SK-N-SH (cell line): ENCODE results near the gene NAALADL1. TPM values are rescaled to one million over a fixed set of nuclear protein-coding genes. Genes with fewer than 3 reads are reported as not detected.

Experiments used
- CTCF ChIA-PET: fragments of 300-600, 350-600 bp; formaldehyde crosslinking; extraction: SDS; loops from one replicate; lab custom pipeline; 2021; lab: Yijun Ruan, JAX
- POLR2A ChIA-PET: fragments of 350-600 bp; sonication (Branson Sonifier 250); formaldehyde crosslinking; extraction: SDS; loops from one replicate; lab custom pipeline; 2020; ENCODE audit warnings: antibody characterized with exemption, inconsistent platforms; lab: Yijun Ruan, JAX
- DNase-seq: peaks from one replicate; pipeline ENCODE4 v3.0.0; 2012
- H2AFZ ChIP-seq: fragments of 200-600 bp; sonication (generic); 2 replicates; pipeline ENCODE4 v1.8.1; 2016; ENCODE audit warnings: antibody characterized with exemption, mild to moderate bottlenecking, low read depth
- H3F3A ChIP-seq: fragments of 200-600 bp; sonication (generic); replicated peaks from 2 replicates; pipeline ENCODE3; 2016; ENCODE audit warnings: antibody characterized with exemption, mild to moderate bottlenecking; ENCODE audit not compliant: insufficient read depth
- H3K27ac ChIP-seq, 2 experiments: fragments of 200-500 bp in 1 of 2; fragments of 200-600 bp in 1 of 2; sonication (Bioruptor generic) in 1 of 2; sonication (generic), shearing (Covaris generic) in 1 of 2; 2 replicates each; pipeline versions ENCODE4 v1.5.1 to v1.6.1; 2014 to 2016; ENCODE audit warnings: low read depth in 2 of 2, inconsistent platforms in 1 of 2, low read length in 1 of 2, mild to moderate bottlenecking in 1 of 2, mixed read lengths in 1 of 2
- H3K27me3 ChIP-seq: fragments of 200-600 bp; sonication (generic), shearing (Covaris generic); 2 replicates; pipeline ENCODE4 v1.6.1; 2016; ENCODE audit warnings: mixed run types; ENCODE audit not compliant: insufficient read depth
- H3K36me3 ChIP-seq, 2 experiments: fragments of 200-500 bp in 1 of 2; fragments of 200-600 bp in 1 of 2; sonication (Bioruptor generic) in 1 of 2; sonication (generic) in 1 of 2; replicated peaks in 1 of 2; 2 replicates each; pipeline versions ENCODE3 to v1.5.1; 2014 to 2016; ENCODE audit warnings: low read length in 1 of 2, mild to moderate bottlenecking in 1 of 2; ENCODE audit not compliant: insufficient read depth in 2 of 2, control insufficient read depth in 1 of 2
- H3K4me1 ChIP-seq, 2 experiments: fragments of 200-500 bp in 1 of 2; fragments of 200-600 bp in 1 of 2; sonication (Bioruptor generic) in 1 of 2; sonication (generic), shearing (Covaris generic) in 1 of 2; 2 replicates each; pipeline versions ENCODE4 v1.5.1 to v1.6.1; 2014 to 2016; ENCODE audit warnings: low read depth in 1 of 2, low read length in 1 of 2, mixed run types in 1 of 2; ENCODE audit not compliant: insufficient read depth in 2 of 2, control insufficient read depth in 1 of 2
- H3K4me2 ChIP-seq: fragments of 200-600 bp; sonication (generic), shearing (Covaris generic); 2 replicates; pipeline ENCODE4 v1.6.1; 2017; ENCODE audit warnings: mixed run types
- H3K4me3 ChIP-seq, 2 experiments: fragments of 200-500 bp in 1 of 2; fragments of 200-600 bp in 1 of 2; sonication (Bioruptor generic) in 1 of 2; sonication (generic), shearing (Covaris generic) in 1 of 2; 2 replicates each; pipeline versions ENCODE4 v1.5.1 to v1.8.1; 2014 to 2016; ENCODE audit warnings: low read depth in 2 of 2, inconsistent platforms in 1 of 2, low read length in 1 of 2, mild to moderate bottlenecking in 1 of 2, mixed read lengths in 1 of 2, moderate library complexity in 1 of 2
- H3K79me2 ChIP-seq: fragments of 200-600 bp; sonication (generic); 2 replicates; pipeline ENCODE4 v1.8.1; 2017; ENCODE audit warnings: mild to moderate bottlenecking; ENCODE audit not compliant: insufficient read depth
- H3K9ac ChIP-seq: fragments of 200-600 bp; sonication (generic); 2 replicates; pipeline ENCODE4 v1.6.1; 2017; ENCODE audit warnings: mixed run types
- H3K9me2 ChIP-seq: fragments of 200-600 bp; sonication (generic); 2 replicates; pipeline ENCODE4 v1.6.1; 2017; ENCODE audit warnings: mixed run types
- H3K9me3 ChIP-seq: fragments of 200-600 bp; sonication (generic); 2 replicates; pipeline ENCODE4 v1.6.1; 2017; ENCODE audit warnings: mixed run types, mild to moderate bottlenecking, moderate library complexity
- H4K20me1 ChIP-seq: fragments of 200-600 bp; sonication (generic); 2 replicates; pipeline ENCODE4 v1.6.1; 2017; ENCODE audit warnings: mild to moderate bottlenecking, mixed run types; ENCODE audit not compliant: insufficient read depth
- CHD2 ChIP-seq: fragments of 150-350 bp; IDR thresholded peaks from 2 replicates; pipeline ENCODE4 v1.6.1; 2018; ENCODE audit warnings: low read length; ENCODE audit not compliant: partially characterized antibody
- EZH2phosphoT487 ChIP-seq: fragments of 200-600 bp; sonication (generic); IDR thresholded peaks from 2 replicates; pipeline ENCODE4 v1.6.1; 2017; ENCODE audit warnings: low read depth, mixed run types, mild to moderate bottlenecking, antibody characterized with exemption, moderate library complexity, borderline replicate concordance
- FOSL2 ChIP-seq: IDR thresholded peaks from 2 replicates; pipeline ENCODE4 v1.4.0; 2012; ENCODE audit warnings: low read depth, mild to moderate bottlenecking, moderate library complexity, borderline replicate concordance
- GABPA ChIP-seq: IDR thresholded peaks from 2 replicates; pipeline ENCODE4 v1.4.0; 2012; ENCODE audit warnings: low read depth, mild to moderate bottlenecking
- GATA2 ChIP-seq: sonication (generic); formaldehyde crosslinking; IDR thresholded peaks from 2 replicates; pipeline ENCODE4 v1.5.0; 2020; ENCODE audit warnings: mild to moderate bottlenecking, missing genetic modification reagents
- MXI1 ChIP-seq: IDR thresholded peaks from 2 replicates; pipeline ENCODE4 v1.6.1; 2012; ENCODE audit warnings: mild to moderate bottlenecking, low read depth, low read length, improper control_type of control experiment
- NFIC ChIP-seq: IDR thresholded peaks from 2 replicates; pipeline ENCODE4 v1.4.0; 2012; ENCODE audit warnings: borderline replicate concordance
- NRF1 ChIP-seq: IDR thresholded peaks from 2 replicates; pipeline ENCODE4 v1.6.1; 2012; ENCODE audit warnings: low read depth, mild to moderate bottlenecking, low read length
- POLR2AphosphoS5 ChIP-seq: IDR thresholded peaks from 2 replicates; pipeline ENCODE4 v1.6.1; 2012; ENCODE audit warnings: low read depth, low read length
- RAD21 ChIP-seq: IDR thresholded peaks from 2 replicates; pipeline ENCODE4 v1.6.1; 2012; ENCODE audit warnings: mild to moderate bottlenecking, low read length
- RCOR1 ChIP-seq: fragments of 150-350 bp; IDR thresholded peaks from 2 replicates; pipeline ENCODE4 v1.6.1; 2017; ENCODE audit warnings: antibody characterized with exemption, low read length
- TCF12 ChIP-seq: IDR thresholded peaks from 2 replicates; pipeline ENCODE4 v1.4.0; 2012
- WGBS: methylation state at CpG from one replicate; pipeline ENCODE4 v1.1.6; 2017; ENCODE audit warnings: low lambda C conversion rate; 5-methylcytosine and 5-hydroxymethylcytosine counted together
- polyA plus RNA-seq, 3 experiments: library from polyadenylated mRNA; depleted of rRNA; stranded (reverse); fragments of >200 nt; gene quantifications; 2 replicates each; pipeline ENCODE4 v1.2.3, GENCODE V29; 2012
- TF ChIP-seq, protein P1 (sequence below): fragments of 200-600 bp; sonication (generic); IDR thresholded peaks from 2 replicates; pipeline ENCODE4 v1.6.1; 2017; ENCODE audit warnings: antibody characterized with exemption, mild to moderate bottlenecking, moderate library complexity
- TF ChIP-seq, protein P2 (sequence below): fragments of 150-350 bp; IDR thresholded peaks from 2 replicates; pipeline ENCODE4 v1.6.1; 2016; ENCODE audit warnings: mild to moderate bottlenecking, low read depth, low read length
- TF ChIP-seq, protein P3 (sequence below): IDR thresholded peaks from 2 replicates; pipeline ENCODE4; 2012
- TF ChIP-seq, protein P4 (sequence below): IDR thresholded peaks from 2 replicates; pipeline ENCODE4 v1.4.0; 2012; ENCODE audit warnings: low read depth, borderline replicate concordance
- TF ChIP-seq, protein P5 (sequence below): IDR thresholded peaks from 2 replicates; pipeline ENCODE4 v1.6.1; 2012; ENCODE audit warnings: mild to moderate bottlenecking, low read depth, low read length, moderate library complexity

The NAALADL1 gene
- polyA plus RNA-seq, 1 of the 3 experiments (the other 2 are of a cell fraction): not detected

DNA sequence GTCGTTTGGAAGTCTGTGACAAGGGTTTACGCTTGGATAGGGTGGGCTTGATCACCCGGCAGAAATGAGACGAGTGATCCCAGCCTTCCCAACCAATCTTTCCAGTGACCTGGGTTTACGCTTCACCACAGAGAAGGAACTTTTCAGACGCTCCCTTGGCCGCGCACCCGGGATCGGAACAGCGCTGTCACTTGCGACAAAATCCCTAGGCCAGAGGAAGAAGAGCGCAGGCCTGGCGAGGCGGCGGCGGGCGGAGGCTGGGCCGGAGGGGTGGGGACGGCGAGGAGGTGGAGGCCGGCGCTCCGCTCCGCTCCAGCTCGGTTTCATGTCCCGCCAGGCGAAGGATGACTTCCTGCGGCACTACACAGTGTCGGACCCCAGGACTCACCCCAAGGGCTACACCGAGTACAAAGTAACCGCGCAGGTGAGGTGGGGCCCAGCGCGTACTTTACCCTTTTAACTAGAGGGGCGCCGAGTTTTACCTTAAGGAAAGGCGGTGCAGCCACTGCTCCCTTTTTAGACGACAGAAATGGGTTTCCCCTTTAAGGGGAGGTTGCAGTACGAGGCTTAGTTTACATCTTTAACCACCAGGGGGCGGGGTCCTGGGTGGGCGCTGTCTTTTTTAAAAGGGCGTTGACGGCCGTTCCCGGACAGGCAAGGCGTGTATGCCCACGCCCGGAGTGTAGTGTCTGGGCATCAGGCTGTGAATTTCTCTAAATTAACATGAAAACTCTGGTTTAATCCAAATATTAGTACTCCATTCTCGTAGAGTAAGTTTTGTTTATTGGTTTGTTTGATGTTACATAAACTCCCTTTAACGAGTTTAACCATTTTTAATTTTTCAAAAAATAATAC is 30.9 kb downstream of the NAALADL1 start, which contains the start of gene SNX15 (continued):
- TF ChIP-seq, protein P1, sequence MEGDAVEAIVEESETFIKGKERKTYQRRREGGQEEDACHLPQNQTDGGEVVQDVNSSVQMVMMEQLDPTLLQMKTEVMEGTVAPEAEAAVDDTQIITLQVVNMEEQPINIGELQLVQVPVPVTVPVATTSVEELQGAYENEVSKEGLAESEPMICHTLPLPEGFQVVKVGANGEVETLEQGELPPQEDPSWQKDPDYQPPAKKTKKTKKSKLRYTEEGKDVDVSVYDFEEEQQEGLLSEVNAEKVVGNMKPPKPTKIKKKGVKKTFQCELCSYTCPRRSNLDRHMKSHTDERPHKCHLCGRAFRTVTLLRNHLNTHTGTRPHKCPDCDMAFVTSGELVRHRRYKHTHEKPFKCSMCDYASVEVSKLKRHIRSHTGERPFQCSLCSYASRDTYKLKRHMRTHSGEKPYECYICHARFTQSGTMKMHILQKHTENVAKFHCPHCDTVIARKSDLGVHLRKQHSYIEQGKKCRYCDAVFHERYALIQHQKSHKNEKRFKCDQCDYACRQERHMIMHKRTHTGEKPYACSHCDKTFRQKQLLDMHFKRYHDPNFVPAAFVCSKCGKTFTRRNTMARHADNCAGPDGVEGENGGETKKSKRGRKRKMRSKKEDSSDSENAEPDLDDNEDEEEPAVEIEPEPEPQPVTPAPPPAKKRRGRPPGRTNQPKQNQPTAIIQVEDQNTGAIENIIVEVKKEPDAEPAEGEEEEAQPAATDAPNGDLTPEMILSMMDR: peak; percentile 60

DNA sequence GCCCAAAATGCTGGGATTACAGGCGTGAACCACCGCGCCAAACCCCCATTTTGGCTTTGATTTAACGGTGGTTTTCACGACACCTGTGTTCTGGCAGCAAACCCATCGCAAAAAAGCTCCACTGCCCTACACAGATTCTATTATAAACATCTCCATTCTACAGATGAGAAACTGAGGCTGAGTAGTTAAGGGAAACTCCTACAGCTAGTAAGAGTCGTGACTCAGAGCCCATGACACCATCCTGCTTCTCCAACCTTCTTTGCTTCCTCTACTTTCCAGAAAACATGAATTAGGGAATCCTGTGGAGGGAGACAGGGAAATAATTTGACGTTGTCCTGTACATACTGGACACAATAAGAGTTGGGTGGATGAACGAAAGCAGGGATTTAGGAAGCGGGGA is 31.5 kb downstream of the NAALADL1 start:
- H3K9me3 ChIP-seq: no peaks in the 10 kb centered on the region
- no peaks in the 10 kb centered on the region for H4K20me1 ChIP-seq
- H3F3A ChIP-seq: no peaks in the 10 kb centered on the region
- H3K27ac ChIP-seq: peak overlapping the region; percentile 67 to 91
- peak overlapping the region; percentile 79 for H2AFZ ChIP-seq
- peaks cover 0 to 5% of the 10 kb centered on the region in 2 experiments; a peak in 2 of 4 replicates for H3K4me1 ChIP-seq
- H3K4me3 ChIP-seq: peak overlapping the region; percentile 60 to 71
- CTCF ChIA-PET: interaction anchor here (0.6 to 6.0 kb wide), 6 partner anchors 9 to 83 kb away, joined by 3 to 56 read pairs (median 6); partner anchors contain the start of genes ARL2, BATF2 and SAC3D1
- WGBS: 45% methylated on average over 10 of the region's 10 CpGs
- H3K79me2 ChIP-seq: peaks cover 4% of the 10 kb centered on the region; the same call in 1 of the 2 replicates
- H3K9ac ChIP-seq: 0 out of 2 replicates have a peak overlapping the region, but pooled peaks have one; percentile 60
- H3K27me3 ChIP-seq: no peaks in the 10 kb centered on the region
- POLR2A ChIA-PET: interaction anchor here (1.3 kb wide), 1 partner anchor 14 kb away, joined by 5 read pairs; the partner anchor contains the start of gene SAC3D1
- no peak for TF ChIP-seq GABPA
- TF ChIP-seq NRF1: no peak
- no peak for TF ChIP-seq GATA2 (CRISPR knock-in tag)
- no peak for TF ChIP-seq MXI1
- no peak for TF ChIP-seq CHD2
- TF ChIP-seq, protein P2, sequence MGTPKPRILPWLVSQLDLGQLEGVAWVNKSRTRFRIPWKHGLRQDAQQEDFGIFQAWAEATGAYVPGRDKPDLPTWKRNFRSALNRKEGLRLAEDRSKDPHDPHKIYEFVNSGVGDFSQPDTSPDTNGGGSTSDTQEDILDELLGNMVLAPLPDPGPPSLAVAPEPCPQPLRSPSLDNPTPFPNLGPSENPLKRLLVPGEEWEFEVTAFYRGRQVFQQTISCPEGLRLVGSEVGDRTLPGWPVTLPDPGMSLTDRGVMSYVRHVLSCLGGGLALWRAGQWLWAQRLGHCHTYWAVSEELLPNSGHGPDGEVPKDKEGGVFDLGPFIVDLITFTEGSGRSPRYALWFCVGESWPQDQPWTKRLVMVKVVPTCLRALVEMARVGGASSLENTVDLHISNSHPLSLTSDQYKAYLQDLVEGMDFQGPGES: no peak
- no peak for TF ChIP-seq EZH2phosphoT487
- TF ChIP-seq, protein P1: no peak
- no peak for TF ChIP-seq POLR2AphosphoS5
- TF ChIP-seq RCOR1: no peak
- TF ChIP-seq, protein P3, sequence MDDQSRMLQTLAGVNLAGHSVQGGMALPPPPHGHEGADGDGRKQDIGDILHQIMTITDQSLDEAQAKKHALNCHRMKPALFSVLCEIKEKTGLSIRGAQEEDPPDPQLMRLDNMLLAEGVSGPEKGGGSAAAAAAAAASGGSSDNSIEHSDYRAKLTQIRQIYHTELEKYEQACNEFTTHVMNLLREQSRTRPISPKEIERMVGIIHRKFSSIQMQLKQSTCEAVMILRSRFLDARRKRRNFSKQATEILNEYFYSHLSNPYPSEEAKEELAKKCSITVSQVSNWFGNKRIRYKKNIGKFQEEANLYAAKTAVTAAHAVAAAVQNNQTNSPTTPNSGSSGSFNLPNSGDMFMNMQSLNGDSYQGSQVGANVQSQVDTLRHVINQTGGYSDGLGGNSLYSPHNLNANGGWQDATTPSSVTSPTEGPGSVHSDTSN: no peak
- no peak for TF ChIP-seq NFIC
- TF ChIP-seq, protein P4, sequence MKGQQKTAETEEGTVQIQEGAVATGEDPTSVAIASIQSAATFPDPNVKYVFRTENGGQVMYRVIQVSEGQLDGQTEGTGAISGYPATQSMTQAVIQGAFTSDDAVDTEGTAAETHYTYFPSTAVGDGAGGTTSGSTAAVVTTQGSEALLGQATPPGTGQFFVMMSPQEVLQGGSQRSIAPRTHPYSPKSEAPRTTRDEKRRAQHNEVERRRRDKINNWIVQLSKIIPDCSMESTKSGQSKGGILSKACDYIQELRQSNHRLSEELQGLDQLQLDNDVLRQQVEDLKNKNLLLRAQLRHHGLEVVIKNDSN: no peak
- TF ChIP-seq TCF12: no peak
- no peak for TF ChIP-seq RAD21
- TF ChIP-seq FOSL2: no peak
- TF ChIP-seq, protein P5, sequence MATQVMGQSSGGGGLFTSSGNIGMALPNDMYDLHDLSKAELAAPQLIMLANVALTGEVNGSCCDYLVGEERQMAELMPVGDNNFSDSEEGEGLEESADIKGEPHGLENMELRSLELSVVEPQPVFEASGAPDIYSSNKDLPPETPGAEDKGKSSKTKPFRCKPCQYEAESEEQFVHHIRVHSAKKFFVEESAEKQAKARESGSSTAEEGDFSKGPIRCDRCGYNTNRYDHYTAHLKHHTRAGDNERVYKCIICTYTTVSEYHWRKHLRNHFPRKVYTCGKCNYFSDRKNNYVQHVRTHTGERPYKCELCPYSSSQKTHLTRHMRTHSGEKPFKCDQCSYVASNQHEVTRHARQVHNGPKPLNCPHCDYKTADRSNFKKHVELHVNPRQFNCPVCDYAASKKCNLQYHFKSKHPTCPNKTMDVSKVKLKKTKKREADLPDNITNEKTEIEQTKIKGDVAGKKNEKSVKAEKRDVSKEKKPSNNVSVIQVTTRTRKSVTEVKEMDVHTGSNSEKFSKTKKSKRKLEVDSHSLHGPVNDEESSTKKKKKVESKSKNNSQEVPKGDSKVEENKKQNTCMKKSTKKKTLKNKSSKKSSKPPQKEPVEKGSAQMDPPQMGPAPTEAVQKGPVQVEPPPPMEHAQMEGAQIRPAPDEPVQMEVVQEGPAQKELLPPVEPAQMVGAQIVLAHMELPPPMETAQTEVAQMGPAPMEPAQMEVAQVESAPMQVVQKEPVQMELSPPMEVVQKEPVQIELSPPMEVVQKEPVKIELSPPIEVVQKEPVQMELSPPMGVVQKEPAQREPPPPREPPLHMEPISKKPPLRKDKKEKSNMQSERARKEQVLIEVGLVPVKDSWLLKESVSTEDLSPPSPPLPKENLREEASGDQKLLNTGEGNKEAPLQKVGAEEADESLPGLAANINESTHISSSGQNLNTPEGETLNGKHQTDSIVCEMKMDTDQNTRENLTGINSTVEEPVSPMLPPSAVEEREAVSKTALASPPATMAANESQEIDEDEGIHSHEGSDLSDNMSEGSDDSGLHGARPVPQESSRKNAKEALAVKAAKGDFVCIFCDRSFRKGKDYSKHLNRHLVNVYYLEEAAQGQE: no peak
- TF ChIP-seq, all 33 proteins: peak for 0
- DNase-seq: no peak
- Histone ChIP-seq H3K4me2 (peak overlapping the region; percentile 76), H3K36me3 (peaks cover 0 to 3% of the 10 kb centered on the region in 2 experiments), H3K9me2 (no peaks in the 10 kb centered on the region)
